Pons (tissue), 1 donor: ENCODE data around the gene LUM.

ENCODE experiments used
- DNase-seq: peaks from one replicate; pipeline ENCODE4 v3.0.0-alpha.2; 2016; ENCODE audit warnings: low spot score

Gene LUM, protein sequence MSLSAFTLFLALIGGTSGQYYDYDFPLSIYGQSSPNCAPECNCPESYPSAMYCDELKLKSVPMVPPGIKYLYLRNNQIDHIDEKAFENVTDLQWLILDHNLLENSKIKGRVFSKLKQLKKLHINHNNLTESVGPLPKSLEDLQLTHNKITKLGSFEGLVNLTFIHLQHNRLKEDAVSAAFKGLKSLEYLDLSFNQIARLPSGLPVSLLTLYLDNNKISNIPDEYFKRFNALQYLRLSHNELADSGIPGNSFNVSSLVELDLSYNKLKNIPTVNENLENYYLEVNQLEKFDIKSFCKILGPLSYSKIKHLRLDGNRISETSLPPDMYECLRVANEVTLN

GRCh38 chr12:91111366-91112325 is at the start of gene LUM:
TSS of gene LUM (minus strand) at chr12:91111494. CDS start at chr12:91108979, 2,515 bp downstream.
- peak; percentile 12 for DNase-seq

DNA sequence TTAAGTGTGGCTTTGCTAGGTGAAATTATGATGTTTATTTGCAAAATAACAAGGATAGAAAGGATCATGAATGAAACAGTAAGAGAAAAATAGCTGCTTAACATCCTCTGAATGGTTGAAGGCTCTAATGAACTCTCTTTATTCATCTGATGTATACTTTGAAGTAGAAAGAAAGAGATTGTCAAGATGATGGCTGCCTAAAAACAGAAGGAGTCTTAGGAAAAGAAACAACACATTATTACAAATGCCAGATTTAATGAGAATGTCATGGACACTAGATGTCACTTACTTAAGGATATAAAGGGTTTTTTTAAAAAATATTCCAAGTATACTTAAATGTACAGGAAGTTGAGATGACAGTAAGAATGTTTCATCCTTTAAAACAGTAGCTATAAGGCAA is 49.7 kb upstream of the LUM start:
- DNase-seq, result no peak

DNA sequence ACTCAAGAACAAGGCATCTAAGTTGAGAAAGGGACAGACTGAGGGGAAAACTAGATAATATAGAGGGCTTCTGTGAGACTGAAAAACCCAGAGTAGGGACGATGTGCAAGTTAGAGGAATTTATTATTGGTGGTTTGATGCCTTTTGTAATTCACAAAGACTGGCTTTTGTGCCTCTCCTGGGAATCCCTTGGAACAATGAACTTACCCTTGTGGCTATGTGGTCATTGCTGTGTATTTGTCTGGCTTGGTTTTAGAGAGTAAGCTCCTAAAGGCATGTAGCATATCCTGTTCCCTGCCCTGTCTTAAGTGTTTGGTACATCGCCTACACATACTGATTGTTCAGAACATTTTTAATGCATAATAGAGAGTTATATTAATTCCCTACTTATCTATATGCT is 44.7 kb upstream of the LUM start:
- no peak for DNase-seq

DNA sequence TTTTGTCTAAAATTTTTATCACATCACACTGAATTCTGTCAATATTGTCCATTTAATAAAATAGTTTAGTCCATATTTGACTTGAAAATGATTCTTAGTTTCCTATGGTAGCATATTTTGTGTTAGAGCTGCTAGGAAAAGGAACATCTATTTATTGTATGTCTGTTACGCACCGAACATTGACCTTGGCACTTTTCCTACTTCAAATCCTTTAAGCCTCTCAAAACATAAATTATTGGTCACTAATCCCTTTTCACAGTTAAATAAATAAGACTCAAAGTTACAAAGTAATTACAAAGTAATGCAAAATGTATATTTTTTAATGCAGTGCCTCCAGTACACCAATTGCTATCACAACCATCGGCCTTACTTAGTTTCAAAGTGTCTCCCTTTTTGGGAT is 42.8 kb upstream of the LUM start:
- no peak for DNase-seq

- no peak for DNase-seq
Measured at GRCh38 chr12:91144053-91144452, 32.8 kb upstream of the LUM start.

- no peak for DNase-seq
Measured at GRCh38 chr12:91143206-91143605, 31.9 kb upstream of the LUM start.

GRCh38 chr12:91142221-91142631 is 30.9 kb upstream of the LUM start:
- no peak for DNase-seq

DNA sequence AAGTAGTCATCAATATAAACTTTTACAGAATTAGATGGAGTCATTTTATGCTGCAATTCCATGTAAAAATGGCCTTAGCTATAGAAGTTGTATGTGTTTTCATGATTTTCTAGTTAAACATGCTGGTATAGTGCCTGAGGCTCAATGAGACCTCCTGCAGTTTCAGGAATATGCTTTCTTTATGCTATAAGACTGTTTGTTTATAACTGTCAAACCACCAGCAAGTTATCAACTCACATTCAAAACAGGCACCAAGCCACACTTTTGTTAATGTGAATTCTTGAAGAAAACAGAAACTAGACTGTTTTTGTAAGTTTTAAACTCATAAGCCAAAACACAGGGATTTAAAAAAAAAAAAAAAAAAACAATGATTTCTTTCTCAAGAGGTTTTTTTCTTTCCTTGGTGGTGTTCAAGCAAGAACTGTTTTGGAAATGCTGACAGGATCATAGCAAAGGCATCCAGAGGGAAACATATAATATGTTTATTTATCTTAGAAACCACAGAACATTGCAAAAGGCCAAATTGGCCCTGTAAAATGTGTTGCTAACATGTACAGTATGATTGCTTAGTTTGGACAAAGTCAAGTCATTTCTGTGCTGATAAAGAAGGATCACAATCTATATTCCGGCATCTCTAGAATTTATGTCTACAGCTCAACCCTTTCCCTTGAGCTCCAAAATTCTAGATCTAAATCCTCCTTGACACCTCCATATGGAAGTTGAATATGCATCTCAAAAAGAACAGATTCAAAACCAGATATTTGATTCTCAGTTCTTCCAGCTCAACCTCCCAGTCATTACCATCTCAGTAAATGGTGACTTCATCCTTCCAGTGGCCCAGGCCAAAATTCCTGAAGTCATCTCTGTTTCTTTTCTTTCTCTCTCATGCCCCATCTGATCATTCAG is 29.0 kb upstream of the LUM start:
- DNase-seq, result no peak

DNA sequence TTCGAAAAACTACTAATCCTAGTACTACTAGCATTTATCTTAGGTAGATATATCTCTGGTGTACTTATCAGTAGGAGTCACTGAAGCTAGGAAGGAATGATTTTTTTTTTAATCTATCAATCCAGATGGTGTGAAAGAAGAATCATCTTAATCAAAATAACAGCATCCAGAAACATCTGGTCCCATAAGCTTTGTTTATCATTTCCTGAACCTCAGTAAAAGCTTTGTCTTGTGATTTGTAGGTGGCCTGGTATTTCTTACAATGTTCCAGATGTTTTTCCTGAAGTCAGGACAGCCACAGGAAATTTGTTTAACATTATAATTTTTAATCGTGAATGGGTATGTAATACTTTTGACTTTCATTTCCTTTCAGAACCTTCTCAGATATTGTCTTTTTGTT is 28.0 kb upstream of the LUM start:
- no peak for DNase-seq

DNA sequence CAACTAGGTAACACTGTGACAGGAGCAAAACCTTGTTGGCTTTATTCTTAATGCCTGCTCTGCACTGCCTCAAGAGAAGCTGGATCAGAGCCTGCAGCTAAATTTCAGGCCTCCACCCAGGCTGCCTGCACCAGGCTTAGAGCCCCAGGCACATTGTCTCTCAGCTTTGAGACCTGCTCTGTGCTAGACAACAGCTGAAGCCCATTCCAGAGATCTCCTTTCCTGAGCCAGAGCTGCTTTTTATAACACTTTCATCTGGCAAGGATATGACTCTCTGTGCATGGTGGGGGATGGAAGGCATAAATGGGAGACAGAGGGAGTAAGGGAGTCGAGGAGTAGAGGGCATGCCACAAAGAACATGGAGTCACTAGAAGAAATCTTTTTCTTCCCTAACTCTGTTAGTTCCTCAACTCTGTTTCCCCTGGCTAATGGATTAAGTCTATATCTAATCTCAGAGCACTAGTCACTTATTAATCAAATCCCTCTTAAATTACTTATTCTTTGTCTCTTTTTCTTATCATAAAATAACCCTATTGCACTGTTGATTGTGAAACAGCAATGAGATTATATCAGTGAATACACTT is 27.1 kb upstream of the LUM start:
- no peak for DNase-seq

DNA sequence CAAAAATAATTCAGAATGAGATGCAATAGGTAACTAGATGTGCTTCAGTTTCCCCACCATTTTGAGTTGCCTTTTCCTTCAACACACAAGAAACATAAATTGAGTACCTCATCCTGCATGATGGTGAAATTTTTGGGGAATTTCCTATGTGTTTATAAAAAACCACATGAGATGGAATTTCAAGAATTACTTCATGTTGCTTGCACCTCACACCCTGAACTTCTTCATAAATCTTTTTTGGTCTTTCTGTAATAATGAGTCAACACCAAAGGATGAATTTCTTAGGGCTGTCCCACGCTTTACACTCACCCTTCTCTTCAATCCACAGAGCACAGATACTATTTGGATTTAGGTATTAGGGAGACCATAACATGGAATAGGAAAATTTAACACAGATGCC is 22.6 kb upstream of the LUM start:
- no peak for DNase-seq

- no peak for DNase-seq
Measured at GRCh38 chr12:91129662-91130362, 18.5 kb upstream of the LUM start.

DNA sequence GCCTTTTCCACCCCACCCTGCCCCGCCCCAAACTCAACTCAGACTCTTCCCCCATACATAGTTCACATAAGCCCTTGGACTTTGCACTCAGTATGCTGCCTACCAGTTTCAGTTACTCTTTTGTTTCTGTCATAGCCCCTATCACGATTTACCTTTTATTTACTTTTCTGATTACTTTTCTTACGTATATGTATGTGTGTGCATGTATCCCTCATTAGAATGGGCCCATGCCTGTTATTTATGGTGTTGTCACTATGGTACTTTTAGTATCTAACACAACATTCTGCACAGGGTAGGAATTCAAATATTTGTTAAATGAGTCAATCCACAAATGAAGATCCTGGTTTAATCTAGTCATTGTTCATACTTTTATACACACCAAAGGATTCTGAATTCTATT is 16.5 kb upstream of the LUM start:
- DNase-seq, result no peak

- DNase-seq, result no peak
Measured at GRCh38 chr12:91127306-91127705, 16.0 kb upstream of the LUM start.

- no peak for DNase-seq
Measured at GRCh38 chr12:91126516-91126915, 15.2 kb upstream of the LUM start.

DNA sequence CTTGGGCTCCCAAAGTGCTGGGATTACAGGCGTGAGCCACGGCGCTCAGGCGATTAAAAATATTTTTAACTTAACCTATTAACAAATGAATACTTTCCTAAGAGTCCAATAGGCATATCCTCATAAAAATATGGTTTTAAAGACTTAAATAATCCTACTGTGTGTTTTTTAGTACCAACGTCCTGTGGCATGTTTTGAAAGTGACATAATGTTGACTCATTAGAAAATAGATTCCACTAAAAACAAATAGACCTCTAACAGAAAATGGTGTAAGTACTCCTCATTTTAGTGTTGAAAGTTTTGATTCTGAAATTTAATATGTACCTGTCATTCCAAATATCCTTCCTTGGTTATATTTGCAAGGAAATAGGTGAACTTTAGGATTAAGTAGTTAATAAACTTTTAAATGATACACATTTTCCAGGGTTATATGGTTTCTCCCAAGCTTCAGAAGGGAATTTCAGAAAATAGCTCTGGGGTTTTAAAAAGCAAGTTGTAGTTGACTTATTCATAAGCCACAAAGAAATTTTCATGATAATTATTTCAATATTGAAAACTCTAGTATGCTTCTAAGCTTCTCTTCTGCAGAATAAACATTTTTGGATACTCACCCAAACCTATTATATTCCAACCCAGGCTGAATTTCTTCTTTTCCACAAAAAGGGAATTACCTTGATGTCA is 12.1 kb upstream of the LUM start:
- no peak for DNase-seq

DNA sequence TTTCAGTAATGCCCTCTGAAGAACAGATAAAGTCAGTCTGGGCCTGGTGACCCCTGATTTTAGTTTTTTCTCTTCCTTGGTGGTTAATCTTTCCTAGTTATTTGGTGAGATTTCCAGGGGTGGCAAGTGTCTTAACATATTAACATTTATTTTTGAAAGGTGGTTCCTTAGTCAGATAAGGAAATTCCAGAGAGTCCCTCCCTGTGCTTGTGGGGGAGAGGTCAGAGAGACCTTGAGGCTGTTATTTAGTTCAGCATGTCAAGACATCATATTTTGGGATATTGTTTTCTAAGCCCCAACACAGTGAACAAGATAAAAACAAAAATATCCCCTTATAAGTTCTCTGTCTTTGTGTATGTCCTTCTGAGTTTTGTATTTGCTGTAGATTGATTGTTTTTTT is 9.5 kb upstream of the LUM start:
- no peak for DNase-seq

DNA sequence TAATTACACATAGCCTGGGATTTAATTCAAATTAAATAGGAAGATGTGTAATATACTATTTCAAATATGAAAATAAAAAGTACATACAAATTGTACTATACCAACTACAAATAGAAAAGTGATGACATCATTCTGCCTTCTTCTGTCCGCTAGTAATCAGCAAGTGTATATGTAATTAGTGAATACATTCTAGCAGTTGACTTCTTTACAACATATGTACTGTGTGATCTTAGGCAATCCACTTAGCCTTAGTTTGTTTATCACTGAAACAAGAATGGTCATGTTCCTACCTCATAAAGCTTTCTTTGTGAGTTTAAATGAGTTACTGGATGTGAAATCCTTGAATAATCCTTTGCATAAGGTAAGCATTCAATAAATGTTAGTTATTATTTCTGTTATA is 7.8 kb upstream of the LUM start:
- no peak for DNase-seq

GRCh38 chr12:91113621-91114020 is 2.3 kb upstream of the LUM start:
- no peak for DNase-seq

DNA sequence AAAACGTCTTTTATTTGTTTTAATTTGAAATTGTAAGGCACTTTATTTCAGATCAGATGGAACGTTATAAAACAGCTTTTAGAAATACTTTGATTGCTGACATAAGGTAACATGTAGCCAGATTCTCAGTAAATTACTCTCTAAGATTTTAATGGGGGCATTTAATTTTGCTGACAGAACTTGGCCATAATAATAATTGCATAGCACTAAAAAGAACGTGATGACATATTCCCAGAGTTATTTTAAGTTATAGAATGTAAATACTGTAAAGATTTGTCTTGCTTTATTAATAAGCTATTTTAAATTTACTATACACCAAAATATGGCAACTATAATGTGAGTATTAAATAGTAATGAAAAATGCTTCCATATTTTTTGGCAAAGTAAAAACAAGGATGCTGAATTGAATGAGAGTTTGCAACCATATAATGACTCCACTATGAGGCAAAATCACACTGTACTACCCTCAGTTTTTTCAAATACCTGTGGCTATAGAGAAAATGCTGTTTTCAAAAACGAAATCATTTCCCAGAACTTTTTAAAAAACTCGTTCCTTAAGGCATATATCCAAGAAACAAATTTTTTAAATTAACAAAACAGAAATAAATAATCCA is 876 bp downstream of the LUM start:
- DNase-seq, result no peak
